HL-60 (cell line): Measurements from ENCODE around the gene LEP.
A peak's percentile ranks its signal among the peaks of the same experiment; 100 is the strongest.

Source experiments
- DNase-seq, 2 experiments: peaks; one replicate each; pipeline ENCODE4 v3.0.0-alpha.2; 2010 to 2020; ENCODE audit warnings: low read depth in 1 of 2, low spot score in 1 of 2
- H3K27ac ChIP-seq: fragments of 250-450 bp; sonication (Bioruptor Pico); replicated peaks from 2 replicates; pipeline ENCODE4 v1.5.1; 2020; ENCODE audit warnings: mild to moderate bottlenecking, moderate library complexity
- H3K27me3 ChIP-seq: fragments of 250-450 bp; sonication (Bioruptor Pico); 2 replicates; pipeline ENCODE4 v1.5.1; 2021; ENCODE audit warnings: mild to moderate bottlenecking, moderate library complexity; ENCODE audit not compliant: insufficient read depth, poor library complexity, severe bottlenecking
- H3K4me3 ChIP-seq: replicated peaks from 2 replicates; pipeline ENCODE4 v1.5.1; 2011; ENCODE audit warnings: mild to moderate bottlenecking, control low read depth, low read length; ENCODE audit not compliant: insufficient read depth
- CTCF ChIP-seq: IDR thresholded peaks from one replicate; pipeline ENCODE4 v1.5.1; 2011; ENCODE audit warnings: low read length, control low read depth, inconsistent platforms; ENCODE audit not compliant: insufficient read depth
- GABPA ChIP-seq: IDR thresholded peaks from 2 replicates; pipeline ENCODE4 v1.6.1; 2012; ENCODE audit warnings: low read depth
- POLR2AphosphoS5 ChIP-seq: IDR thresholded peaks from 2 replicates; pipeline ENCODE4 v1.6.1; 2012; ENCODE audit warnings: low read depth
- SPI1 ChIP-seq: IDR thresholded peaks from 2 replicates; pipeline ENCODE4 v1.6.1; 2012; ENCODE audit warnings: low read depth, mild to moderate bottlenecking, borderline replicate concordance
- TF ChIP-seq, protein P1 (sequence below): IDR thresholded peaks from 2 replicates; pipeline ENCODE4 v1.6.1; 2012; ENCODE audit warnings: low read depth; ENCODE audit not compliant: insufficient replicate concordance

The LEP gene

GRCh38 chr7:128247108-128247507 is 6.0 kb downstream of the LEP start:
- H3K27ac ChIP-seq, result no peak overlapping the region
- no peak for DNase-seq
- H3K4me3 ChIP-seq, result no peak overlapping the region
- TF ChIP-seq, protein P1, sequence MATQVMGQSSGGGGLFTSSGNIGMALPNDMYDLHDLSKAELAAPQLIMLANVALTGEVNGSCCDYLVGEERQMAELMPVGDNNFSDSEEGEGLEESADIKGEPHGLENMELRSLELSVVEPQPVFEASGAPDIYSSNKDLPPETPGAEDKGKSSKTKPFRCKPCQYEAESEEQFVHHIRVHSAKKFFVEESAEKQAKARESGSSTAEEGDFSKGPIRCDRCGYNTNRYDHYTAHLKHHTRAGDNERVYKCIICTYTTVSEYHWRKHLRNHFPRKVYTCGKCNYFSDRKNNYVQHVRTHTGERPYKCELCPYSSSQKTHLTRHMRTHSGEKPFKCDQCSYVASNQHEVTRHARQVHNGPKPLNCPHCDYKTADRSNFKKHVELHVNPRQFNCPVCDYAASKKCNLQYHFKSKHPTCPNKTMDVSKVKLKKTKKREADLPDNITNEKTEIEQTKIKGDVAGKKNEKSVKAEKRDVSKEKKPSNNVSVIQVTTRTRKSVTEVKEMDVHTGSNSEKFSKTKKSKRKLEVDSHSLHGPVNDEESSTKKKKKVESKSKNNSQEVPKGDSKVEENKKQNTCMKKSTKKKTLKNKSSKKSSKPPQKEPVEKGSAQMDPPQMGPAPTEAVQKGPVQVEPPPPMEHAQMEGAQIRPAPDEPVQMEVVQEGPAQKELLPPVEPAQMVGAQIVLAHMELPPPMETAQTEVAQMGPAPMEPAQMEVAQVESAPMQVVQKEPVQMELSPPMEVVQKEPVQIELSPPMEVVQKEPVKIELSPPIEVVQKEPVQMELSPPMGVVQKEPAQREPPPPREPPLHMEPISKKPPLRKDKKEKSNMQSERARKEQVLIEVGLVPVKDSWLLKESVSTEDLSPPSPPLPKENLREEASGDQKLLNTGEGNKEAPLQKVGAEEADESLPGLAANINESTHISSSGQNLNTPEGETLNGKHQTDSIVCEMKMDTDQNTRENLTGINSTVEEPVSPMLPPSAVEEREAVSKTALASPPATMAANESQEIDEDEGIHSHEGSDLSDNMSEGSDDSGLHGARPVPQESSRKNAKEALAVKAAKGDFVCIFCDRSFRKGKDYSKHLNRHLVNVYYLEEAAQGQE, result no peak
- TF ChIP-seq SPI1 (no peak), POLR2AphosphoS5 (no peak), CTCF (no peak), GABPA (no peak)
- H3K27me3 ChIP-seq, result no peaks in the 10 kb centered on the region

- DNase-seq, result peak in 1 of 2 experiments; percentile 29
- Histone ChIP-seq H3K27me3 (no peaks in the 10 kb centered on the region), H3K4me3 (no peak overlapping the region), H3K27ac (no peak overlapping the region)
- TF ChIP-seq CTCF (no peak), POLR2AphosphoS5 (no peak), GABPA (no peak), SPI1 (no peak)
- TF ChIP-seq, protein P1, result no peak
These were observed 6.6 kb downstream of the LEP start for GRCh38 chr7:128247640-128248194.

DNA sequence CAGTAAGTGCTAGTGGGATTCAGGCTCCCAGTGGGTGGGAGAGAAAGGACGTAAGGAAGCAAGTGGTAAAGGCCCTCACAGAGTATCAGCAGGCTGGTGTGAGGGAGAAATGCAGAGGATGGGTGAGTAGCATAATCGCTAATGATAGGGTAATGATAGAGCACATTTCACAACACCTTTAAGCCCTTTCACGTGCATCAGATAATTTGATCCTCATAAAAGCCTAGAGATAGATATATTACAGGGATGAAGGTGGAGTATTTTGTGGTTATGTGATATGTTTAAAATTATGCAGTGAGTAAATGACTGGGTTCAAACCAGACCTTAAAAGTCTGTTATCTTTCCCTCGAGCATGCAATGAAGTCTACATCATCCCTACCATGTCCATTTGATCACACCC is 10.3 kb downstream of the LEP start:
- no peak for TF ChIP-seq POLR2AphosphoS5
- TF ChIP-seq SPI1, result no peak
- no peak for TF ChIP-seq GABPA
- no peak for TF ChIP-seq CTCF
- TF ChIP-seq, protein P1, result no peak
- no peak for DNase-seq
- H3K27ac ChIP-seq, result no peak overlapping the region
- no peaks in the 10 kb centered on the region for H3K27me3 ChIP-seq
- no peak overlapping the region for H3K4me3 ChIP-seq
